Measurements from ENCODE around the gene DDAH1. TPM values are rescaled to one million over a fixed set of nuclear protein-coding genes. Genes with fewer than 3 reads are reported as not detected.

The DDAH1 gene
- total and polyA plus RNA-seq, 2 of the 4 experiments (the other 2 are of a cell fraction) = 78.0 to 94.5 TPM

- no peak overlapping the region for H3K4me2 ChIP-seq (ENCODE audit: low read depth, low read length)
- no peak overlapping the region for H2AK5ac ChIP-seq (ENCODE audit: low read depth, low read length)
- in situ Hi-C loops (cut with MboI; ENCODE audit: low sequenced_read_pairs) (no loop called here), dilution Hi-C loops (cut with HindIII; ENCODE audit: low sequenced_read_pairs, unreplicated experiment) (no loop called here), intact Hi-C loops (cut with micrococcal nuclease) (no loop called here)
- H3K79me1 ChIP-seq (ENCODE audit: low read depth in 1 of 2, low read length in 2 of 2) = peaks cover 25 to 65% of the 10 kb centered on the region in 2 experiments; a peak in 3 of 4 replicates
- no peak overlapping the region for H3K9ac ChIP-seq (ENCODE audit: low read depth, low read length)
- H3K4me3 ChIP-seq (ENCODE audit: insufficient read depth, low read depth, low read length) = no peak overlapping the region
- peaks cover 8% of the 10 kb centered on the region for H3K9me1 ChIP-seq (ENCODE audit: insufficient read depth, low read length)
- no TSS peak for BruUV-seq (replicated peaks)
- TF ChIP-seq CHD1 (IDR thresholded peaks at IDR 0.05; ENCODE audit: low read depth, low read length) (no peak), USF2 (IDR thresholded peaks at IDR 0.05; ENCODE audit: low read depth, low read length) (no peak), MAFK (IDR thresholded peaks at IDR 0.05; ENCODE audit: low read depth, low read length) (no peak), ELK1 (IDR thresholded peaks at IDR 0.05; ENCODE audit: borderline replicate concordance, low read depth, low read length) (no peak), RAD21 (IDR thresholded peaks at IDR 0.05; ENCODE audit: low read length) (no peak), FOS (IDR thresholded peaks at IDR 0.05; ENCODE audit: low read depth, low read length) (no peak), CTCF (conservative IDR thresholded peaks at IDR 0.05; ENCODE audit: low read depth, low read length) (no peak), RCOR1 (IDR thresholded peaks at IDR 0.05; ENCODE audit: insufficient replicate concordance, low read length) (no peak), RFX5 (IDR thresholded peaks at IDR 0.05; ENCODE audit: low read depth, low read length) (no peak), MAZ (IDR thresholded peaks at IDR 0.05; ENCODE audit: borderline replicate concordance, low read depth, low read length) (no peak), NFE2L2 (IDR thresholded peaks at IDR 0.05; ENCODE audit: low read depth, low read length) (no peak), POLR2A (IDR thresholded peaks at IDR 0.05; ENCODE audit: low read depth, low read length) (no peak), MXI1 (IDR thresholded peaks at IDR 0.05; ENCODE audit: borderline replicate concordance, low read depth, low read length) (no peak), CEBPB (IDR thresholded peaks at IDR 0.05; ENCODE audit: low read depth, low read length) (no peak), BHLHE40 (IDR thresholded peaks at IDR 0.05; ENCODE audit: low read depth, low read length) (no peak)
- peaks cover 9% of the 10 kb centered on the region; the same call in 1 of the 2 replicates for H4K20me1 ChIP-seq (ENCODE audit: insufficient read depth, low read length)
- H3K27ac ChIP-seq (ENCODE audit: insufficient read depth, low read length) = no peak overlapping the region
- H3K9me3 ChIP-seq (ENCODE audit: control insufficient read depth, insufficient read depth, low read length) = no peaks in the 10 kb centered on the region
- H3K27me3 ChIP-seq (ENCODE audit: control insufficient read depth, insufficient read depth, low read length) = no peaks in the 10 kb centered on the region
- no peak overlapping the region for H3K23ac ChIP-seq (ENCODE audit: low read depth, low read length)
- H2BK120ac ChIP-seq (ENCODE audit: low read depth, low read length) = no peak overlapping the region
- no peak overlapping the region for H3K18ac ChIP-seq (ENCODE audit: low read depth, low read length)
- H3K36me3 ChIP-seq (ENCODE audit: control insufficient read depth, insufficient read depth, low read length) = peaks cover 6% of the 10 kb centered on the region; the same call in 1 of the 2 replicates
- H4K5ac ChIP-seq (ENCODE audit: low read depth, low read length) = no peak overlapping the region
- no peak overlapping the region for H4K8ac ChIP-seq (ENCODE audit: low read depth in 2 of 2, low read length in 2 of 2)
- H3K4me1 ChIP-seq (ENCODE audit: control insufficient read depth, insufficient read depth, low read length) = peaks cover 1% of the 10 kb centered on the region; the same call in 1 of the 2 replicates
- no peak overlapping the region for H4K91ac ChIP-seq (ENCODE audit: insufficient read depth, low read depth, low read length)
- no peak overlapping the region for H3K56ac ChIP-seq (ENCODE audit: extremely low read depth, insufficient read depth, low read length)
- H3K4ac ChIP-seq (ENCODE audit: low read depth, low read length) = no peak overlapping the region
- ChIA-PET CTCF (no interaction called here), POLR2A (ENCODE audit: unreplicated experiment) (no interaction called here)
- no peak overlapping the region for H2AK9ac ChIP-seq (replicated peaks; ENCODE audit: low read depth, low read length, poor library complexity)
- WGBS, 2 experiments (ENCODE audit: extremely low coverage in 2 of 2, insufficient read length in 1 of 2) = no CpG with 5 or more reads among the region's 1 CpG
- peak overlapping the region; percentile 8 for H2BK5ac ChIP-seq (ENCODE audit: low read depth, low read length, poor library complexity, severe bottlenecking)
- no peak overlapping the region for H2BK20ac ChIP-seq (ENCODE audit: low read depth, low read length)
- no peak for ATAC-seq (ENCODE audit: low read depth)
- no peak overlapping the region for H3K14ac ChIP-seq (replicated peaks; ENCODE audit: low read depth, low read length)
- no peak overlapping the region for H2AFZ ChIP-seq (replicated peaks; ENCODE audit: low read length, poor library complexity)
- no peak overlapping the region for H2BK15ac ChIP-seq (ENCODE audit: low read depth, low read length)
- DNase-seq = no peak
These were observed 13.4 kb upstream of the DDAH1 start for GRCh38 chr1:85478366-85478765.
